Measurements from ENCODE around the gene MSH5. TPM values are rescaled to one million over a fixed set of nuclear protein-coding genes. Genes with fewer than 3 reads are reported as not detected.

Gene MSH5
- polyA plus RNA-seq, 3 donors = 0.58 to 31.2 (median 1.9) TPM

DNA sequence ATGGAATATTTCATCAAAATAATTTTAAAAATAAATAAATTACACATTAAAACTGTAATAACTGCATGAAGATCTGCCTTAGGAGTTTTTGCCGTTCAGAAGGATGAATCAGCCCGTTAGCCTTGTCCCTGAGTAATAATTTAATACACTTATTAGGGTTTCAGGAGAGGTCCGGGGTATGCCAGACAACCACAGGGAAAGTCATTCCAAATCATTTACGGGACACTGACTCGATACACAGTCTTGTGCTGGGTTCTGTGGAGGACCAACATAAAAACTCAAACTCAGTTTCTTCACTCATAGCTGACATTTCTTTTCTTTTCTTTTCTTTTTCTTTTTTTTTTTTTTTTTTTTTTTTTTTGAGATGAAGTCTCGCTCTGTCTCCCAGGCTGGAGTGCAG is 33.9 kb upstream of the MSH5 start:
- no peak overlapping the region for H3K27ac Mint-ChIP-seq
- peaks cover 21% of the 10 kb centered on the region for H3K79me2 ChIP-seq (ENCODE audit: insufficient read depth, low read length)
- H3K36me3 ChIP-seq (replicated peaks in 1 of 2; ENCODE audit: control insufficient read depth in 1 of 2, insufficient read depth in 2 of 2, low read length in 2 of 2) = peaks cover 1 to 6% of the 10 kb centered on the region in 2 donors
- H3K27ac ChIP-seq (ENCODE audit: low read depth in 1 of 2, low read length in 2 of 2) = no peak overlapping the region
- WGBS (ENCODE audit: insufficient coverage) = no CpG with 5 or more reads among the region's 6 CpGs
- no peak overlapping the region for H2AFZ ChIP-seq (ENCODE audit: insufficient read depth, low read depth, low read length, poor library complexity, severe bottlenecking)
- DNase-seq = no peak
- peaks cover 30% of the 10 kb centered on the region for H3K4me1 Mint-ChIP-seq
- no peak overlapping the region for H3K4me3 Mint-ChIP-seq
- TF ChIP-seq, protein P1, sequence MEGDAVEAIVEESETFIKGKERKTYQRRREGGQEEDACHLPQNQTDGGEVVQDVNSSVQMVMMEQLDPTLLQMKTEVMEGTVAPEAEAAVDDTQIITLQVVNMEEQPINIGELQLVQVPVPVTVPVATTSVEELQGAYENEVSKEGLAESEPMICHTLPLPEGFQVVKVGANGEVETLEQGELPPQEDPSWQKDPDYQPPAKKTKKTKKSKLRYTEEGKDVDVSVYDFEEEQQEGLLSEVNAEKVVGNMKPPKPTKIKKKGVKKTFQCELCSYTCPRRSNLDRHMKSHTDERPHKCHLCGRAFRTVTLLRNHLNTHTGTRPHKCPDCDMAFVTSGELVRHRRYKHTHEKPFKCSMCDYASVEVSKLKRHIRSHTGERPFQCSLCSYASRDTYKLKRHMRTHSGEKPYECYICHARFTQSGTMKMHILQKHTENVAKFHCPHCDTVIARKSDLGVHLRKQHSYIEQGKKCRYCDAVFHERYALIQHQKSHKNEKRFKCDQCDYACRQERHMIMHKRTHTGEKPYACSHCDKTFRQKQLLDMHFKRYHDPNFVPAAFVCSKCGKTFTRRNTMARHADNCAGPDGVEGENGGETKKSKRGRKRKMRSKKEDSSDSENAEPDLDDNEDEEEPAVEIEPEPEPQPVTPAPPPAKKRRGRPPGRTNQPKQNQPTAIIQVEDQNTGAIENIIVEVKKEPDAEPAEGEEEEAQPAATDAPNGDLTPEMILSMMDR (IDR thresholded peaks at IDR 0.05) = no peak
- no peaks in the 10 kb centered on the region for H3K9me3 Mint-ChIP-seq
- H3K27me3 Mint-ChIP-seq (ENCODE audit: low read depth in 3 of 3) = peaks cover 0 to 6% (median 1%) of the 10 kb centered on the region in 3 donors
- H3K36me3 Mint-ChIP-seq = peaks cover 3 to 10% of the 10 kb centered on the region in 2 donors
- H3K4me3 ChIP-seq (replicated peaks in 1 of 3; ENCODE audit: low read depth in 2 of 3, low read length in 3 of 3) = no peak overlapping the region
- peaks cover 7% of the 10 kb centered on the region for H4K20me1 ChIP-seq (ENCODE audit: insufficient read depth, low read length)
- peaks cover 25 to 34% of the 10 kb centered on the region in 2 donors for H3K4me1 ChIP-seq (ENCODE audit: control insufficient read depth in 1 of 2, insufficient read depth in 2 of 2, low read length in 2 of 2)
- no peak overlapping the region for H3K9ac ChIP-seq (ENCODE audit: insufficient read depth, low read length, poor library complexity, severe bottlenecking)
- intact Hi-C loops (cut with micrococcal nuclease) = no loop called here
- no peaks in the 10 kb centered on the region for H3K9me3 ChIP-seq (replicated peaks in 1 of 2; ENCODE audit: control insufficient read depth in 1 of 2, insufficient read depth in 1 of 2, low read length in 2 of 2)
- no peak overlapping the region for H3K4me2 ChIP-seq (replicated peaks; ENCODE audit: extremely low read depth, low read length, poor library complexity, severe bottlenecking)
- H3K27me3 ChIP-seq (ENCODE audit: control insufficient read depth in 2 of 2, insufficient read depth in 2 of 2, low read length in 2 of 2) = no peaks in the 10 kb centered on the region

DNA sequence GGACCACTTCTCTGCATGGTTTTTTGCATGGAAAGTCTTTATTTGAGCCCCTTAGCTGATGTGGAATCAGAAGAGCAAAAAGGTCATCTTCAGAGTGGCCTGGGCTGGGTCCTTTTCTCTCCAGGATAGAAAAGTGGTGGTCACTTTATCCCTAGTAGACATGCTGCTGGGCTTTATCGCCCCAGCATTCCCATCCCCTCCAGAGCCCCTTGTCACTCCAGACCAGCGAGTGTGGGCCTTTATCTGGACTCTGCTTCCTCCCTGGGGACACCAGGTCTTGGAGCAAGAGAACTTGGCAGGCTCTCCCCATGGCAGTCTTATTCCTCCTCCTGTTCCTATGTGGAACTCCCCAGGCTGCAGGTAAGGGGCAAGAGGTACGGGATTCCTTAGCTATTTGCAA is 33.2 kb upstream of the MSH5 start, which contains the start of gene LY6G6F:
TSS of gene LY6G6F (plus strand) at position 268 of the 400 bp plus-strand sequence. CDS start at position 309, 41 bp downstream.
- no peaks in the 10 kb centered on the region for H3K27me3 ChIP-seq (ENCODE audit: control insufficient read depth in 2 of 2, insufficient read depth in 2 of 2, low read length in 2 of 2)

More for the DNA sequence above, 33.2 kb upstream of the MSH5 start, which contains the start of gene LY6G6F:
- H3K9ac ChIP-seq (ENCODE audit: insufficient read depth, low read length, poor library complexity, severe bottlenecking) = no peak within 1 kb of the TSS
- peaks cover 5% of the 10 kb centered on the region for H4K20me1 ChIP-seq (ENCODE audit: insufficient read depth, low read length)
- peaks cover 25 to 34% of the 10 kb centered on the region in 2 donors for H3K4me1 ChIP-seq (ENCODE audit: control insufficient read depth in 1 of 2, insufficient read depth in 2 of 2, low read length in 2 of 2)
- Mint-ChIP-seq H3K9me3 (no peaks in the 10 kb centered on the region), H3K36me3 (peaks cover 0 to 4% of the 10 kb centered on the region in 2 donors), H3K4me3 (no peak within 1 kb of the TSS), H3K27me3 (ENCODE audit: low read depth in 3 of 3) (peaks cover 0 to 6% (median 1%) of the 10 kb centered on the region in 3 donors), H3K4me1 (peaks cover 30% of the 10 kb centered on the region), H3K27ac (peak within 1 kb of the TSS in 1 of 7 donors; percentile 6)
- no peak within 1 kb of the TSS for H3K4me2 ChIP-seq (replicated peaks; ENCODE audit: extremely low read depth, low read length, poor library complexity, severe bottlenecking)
- DNase-seq = no peak
- H3K79me2 ChIP-seq (ENCODE audit: insufficient read depth, low read length) = peaks cover 14% of the 10 kb centered on the region
- intact Hi-C loops (cut with micrococcal nuclease) = no loop called here
- no peak within 1 kb of the TSS for H3K4me3 ChIP-seq (replicated peaks in 1 of 3; ENCODE audit: low read depth in 2 of 3, low read length in 3 of 3)
- no peak within 1 kb of the TSS for H3K27ac ChIP-seq (ENCODE audit: low read depth in 1 of 2, low read length in 2 of 2)
- H3K9me3 ChIP-seq (replicated peaks in 1 of 2; ENCODE audit: control insufficient read depth in 1 of 2, insufficient read depth in 1 of 2, low read length in 2 of 2) = no peaks in the 10 kb centered on the region
- no peaks in the 10 kb centered on the region for H3K36me3 ChIP-seq (replicated peaks in 1 of 2; ENCODE audit: control insufficient read depth in 1 of 2, insufficient read depth in 2 of 2, low read length in 2 of 2)
- no peak within 1 kb of the TSS for H2AFZ ChIP-seq (ENCODE audit: insufficient read depth, low read depth, low read length, poor library complexity, severe bottlenecking)
- WGBS (ENCODE audit: insufficient coverage) = no CpG with 5 or more reads among the region's 3 CpGs
- TF ChIP-seq, protein P1 (IDR thresholded peaks at IDR 0.05) = no peak
